CD4-positive, alpha-beta memory T cell (primary cell): ENCODE results near the gene MTFP1. TPM values are rescaled to one million over a fixed set of nuclear protein-coding genes. Genes with fewer than 3 reads are reported as not detected.

Experiments used
- CTCF ChIA-PET: fragments of 350-600 bp; sonication (Branson Sonifier 250); formaldehyde crosslinking; loops from one replicate; lab custom pipeline; 2021; ENCODE audit warnings: inconsistent platforms; ENCODE audit not compliant: partially characterized antibody; lab: Charles Lee
- POLR2A ChIA-PET: fragments of 350-600 bp; sonication (Branson Sonifier 250); formaldehyde crosslinking; loops from one replicate; lab custom pipeline; 2021; ENCODE audit not compliant: partially characterized antibody; lab: Charles Lee
- DNase-seq, 5 donors: peaks; one replicate each; pipeline versions ENCODE4 v3.0.0 to v3.0.0-alpha.2; 2020 to 2022; ENCODE audit warnings: mixed read lengths in 1 of 5
- H3K27ac ChIP-seq: one replicate; pipeline ENCODE4 v1.7.0; 2013; ENCODE audit warnings: low read depth, low read length
- H3K27me3 ChIP-seq: 2 replicates; pipeline ENCODE4 v1.7.0; 2013; ENCODE audit warnings: mild to moderate bottlenecking, low read length, moderate library complexity; ENCODE audit not compliant: insufficient read depth
- H3K36me3 ChIP-seq: 2 replicates; pipeline ENCODE4 v1.7.0; 2013; ENCODE audit warnings: mild to moderate bottlenecking, low read length, moderate library complexity; ENCODE audit not compliant: insufficient read depth
- H3K4me1 ChIP-seq: 2 replicates; pipeline ENCODE4 v1.7.0; 2013; ENCODE audit warnings: mild to moderate bottlenecking, low read length, moderate library complexity; ENCODE audit not compliant: insufficient read depth
- H3K4me3 ChIP-seq, 2 donors: one replicate each; pipeline ENCODE4 v1.7.0; 2013; ENCODE audit warnings: low read length in 2 of 2, mild to moderate bottlenecking in 1 of 2
- H3K9me3 ChIP-seq, 2 donors: one replicate each; pipeline ENCODE4 v1.7.0; 2013; ENCODE audit warnings: low read length in 2 of 2, control low read depth in 1 of 2; ENCODE audit not compliant: control insufficient read depth in 1 of 2
- H3K27ac Mint-ChIP-seq, 7 donors: one replicate each; pipeline ENCODE4 v1.8.0; 2020 to 2021; ENCODE audit warnings: mixed read lengths in 7 of 7, mild to moderate bottlenecking in 6 of 7, inconsistent platforms in 3 of 7, moderate library complexity in 3 of 7
- H3K27me3 Mint-ChIP-seq, 2 donors: one replicate each; pipeline ENCODE4 v1.8.0; 2020 to 2021; ENCODE audit warnings: mixed read lengths in 2 of 2
- H3K36me3 Mint-ChIP-seq, 2 donors: one replicate each; pipeline ENCODE4 v1.8.0; 2020 to 2021; ENCODE audit warnings: mixed read lengths in 2 of 2, inconsistent platforms in 1 of 2, mild to moderate bottlenecking in 1 of 2
- H3K4me1 Mint-ChIP-seq, 4 donors: one replicate each; pipeline ENCODE4 v1.8.0; 2020 to 2021; ENCODE audit warnings: mixed read lengths in 4 of 4, mild to moderate bottlenecking in 1 of 4
- H3K4me3 Mint-ChIP-seq, 8 donors: one replicate each; pipeline ENCODE4 v1.8.0; 2020 to 2021; ENCODE audit warnings: mixed read lengths in 8 of 8, mild to moderate bottlenecking in 7 of 8, moderate library complexity in 6 of 8, inconsistent platforms in 3 of 8
- H3K9me3 Mint-ChIP-seq, 8 donors: one replicate each; pipeline ENCODE4 v1.8.0; 2020 to 2021; ENCODE audit warnings: mixed read lengths in 8 of 8, mild to moderate bottlenecking in 5 of 8, inconsistent platforms in 3 of 8, moderate library complexity in 1 of 8
- intact Hi-C: fragments of 100-400 bp; cut with micrococcal nuclease; formaldehyde crosslinking; loops from one replicate; pipeline ENCODE4 v1.15.1; 2023
- polyA plus RNA-seq, 2 donors: library from polyadenylated mRNA; unstranded; fragments of 300-500 nt; fragmentation: Illumina TruSeq; gene quantifications; one replicate each; pipeline ENCODE4 v1.2.3, GENCODE V29; 2021
- total RNA-seq, 2 experiments: library from RNA; stranded (reverse); gene quantifications; one replicate each; pipeline ENCODE4 v1.2.3, GENCODE V29; 2021

The MTFP1 gene
- total and polyA plus RNA-seq, 4 experiments from 2014 or later = 13.5 to 47.4 (median 23.4) TPM

DNA sequence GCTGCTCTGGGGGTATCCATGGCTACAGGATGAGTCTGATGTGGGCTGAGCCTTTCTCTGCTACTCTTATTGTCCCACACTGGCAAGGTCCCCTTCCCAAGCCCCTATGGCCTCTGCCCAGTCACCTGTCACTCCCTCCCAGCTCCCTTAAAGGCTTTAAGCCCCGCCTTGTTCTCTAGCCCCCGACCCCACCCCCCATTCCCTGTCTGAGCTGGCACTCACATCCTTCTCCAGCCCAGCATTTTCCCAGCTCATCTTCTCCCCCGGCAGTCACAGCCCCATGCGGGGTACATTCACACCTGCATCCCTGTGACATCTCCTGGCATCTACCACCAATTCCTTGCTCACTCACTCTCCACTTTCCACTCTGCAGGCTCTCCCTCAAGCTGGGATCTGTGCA, 4.3 kb downstream of the MTFP1 start:
- Histone ChIP-seq H3K4me3 (no peak overlapping the region), H3K36me3 (no peaks in the 10 kb centered on the region), H3K4me1 (peaks cover 30% of the 10 kb centered on the region), H3K9me3 (no peaks in the 10 kb centered on the region), H3K27me3 (no peaks in the 10 kb centered on the region), H3K27ac (no peak overlapping the region)
- peaks cover 15 to 41% (median 26%) of the 10 kb centered on the region in 4 donors for H3K4me1 Mint-ChIP-seq
- DNase-seq = no peak
- H3K9me3 Mint-ChIP-seq = no peaks in the 10 kb centered on the region
- intact Hi-C loops = loop anchor here (10.0 kb wide), 1 partner anchor 665 kb away; the partner anchor contains the start of genes UQCR10 and ZMAT5
- peak overlapping the region in 4 of 7 donors; percentile 5 to 94 (median 89) for H3K27ac Mint-ChIP-seq
- H3K27me3 Mint-ChIP-seq = no peaks in the 10 kb centered on the region
- H3K4me3 Mint-ChIP-seq = peak overlapping the region in 1 of 8 donors; percentile 38
- CTCF ChIA-PET = no interaction called here
- POLR2A ChIA-PET = no interaction called here
- peaks cover 4 to 20% of the 10 kb centered on the region in 2 donors for H3K36me3 Mint-ChIP-seq

DNA sequence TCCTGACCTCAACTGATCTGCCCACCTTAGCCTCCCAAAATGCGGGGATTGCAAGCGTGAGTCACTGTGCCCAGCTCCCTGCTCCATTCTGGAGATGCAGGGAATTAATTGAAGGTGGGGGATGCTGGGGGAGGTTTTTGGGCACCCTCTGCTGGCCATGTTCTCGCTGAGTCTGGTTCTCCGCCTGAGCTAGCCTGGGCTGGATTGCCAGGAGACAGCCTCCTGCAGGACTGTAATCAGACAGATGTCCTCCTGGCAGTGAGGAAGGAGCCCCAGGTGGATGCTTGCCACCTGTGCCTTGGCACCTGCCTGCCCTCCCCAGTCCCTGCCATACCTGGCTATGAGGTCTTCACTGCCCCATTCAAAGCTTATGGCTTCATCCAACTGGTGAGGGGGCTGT, 5.4 kb downstream of the MTFP1 start:
- no peaks in the 10 kb centered on the region for H3K36me3 ChIP-seq
- ChIA-PET CTCF (interaction anchor here (0.8 to 1.0 kb wide), 2 partner anchors 14 to 40 kb away, joined by 3 to 4 read pairs; no protein-coding TSS in a partner anchor), POLR2A (interaction anchor here (9.7 kb wide), 1 partner anchor 7 kb away, joined by 126 read pairs; the partner anchor contains the start of gene MTFP1)
- Mint-ChIP-seq H3K4me3 (no peak overlapping the region), H3K4me1 (peaks cover 19 to 41% (median 28%) of the 10 kb centered on the region in 4 donors), H3K27me3 (no peaks in the 10 kb centered on the region), H3K9me3 (peaks cover 0 to 8% (median 6%) of the 10 kb centered on the region in 8 donors), H3K36me3 (peaks cover 11 to 25% of the 10 kb centered on the region in 2 donors), H3K27ac (peak overlapping the region in 4 of 7 donors; percentile 32 to 77 (median 64))
- no peaks in the 10 kb centered on the region for H3K9me3 ChIP-seq
- no peak for DNase-seq
- no peaks in the 10 kb centered on the region for H3K27me3 ChIP-seq
- H3K27ac ChIP-seq = no peak overlapping the region
- peaks cover 29% of the 10 kb centered on the region for H3K4me1 ChIP-seq
- H3K4me3 ChIP-seq = no peak overlapping the region
- intact Hi-C loops = no loop called here

DNA sequence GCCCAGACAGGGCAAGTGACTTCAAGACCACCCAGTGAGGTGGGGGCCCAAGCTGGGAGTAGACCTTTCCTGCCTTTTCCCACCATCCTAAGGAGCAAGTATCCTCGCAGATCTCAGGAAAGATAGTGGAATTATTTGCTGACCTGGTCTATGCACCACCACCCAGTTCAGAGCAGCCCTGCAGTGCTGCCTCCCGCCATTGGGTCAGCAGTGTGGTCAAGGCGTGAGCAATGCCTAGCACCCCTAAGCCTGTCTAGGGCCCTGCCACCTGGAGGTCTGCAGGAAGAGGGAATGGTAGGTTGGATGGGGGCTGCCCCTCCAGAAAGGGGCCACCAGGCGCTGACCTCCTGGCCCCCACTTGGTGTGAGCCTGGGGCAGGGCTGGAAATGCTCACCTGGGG, 6.5 kb downstream of the MTFP1 start:
- peaks cover 24% of the 10 kb centered on the region for H3K4me1 ChIP-seq
- Mint-ChIP-seq H3K4me1 (peaks cover 15 to 32% (median 21%) of the 10 kb centered on the region in 4 donors), H3K27ac (peak overlapping the region in 2 of 7 donors; percentile 59 to 63), H3K36me3 (peaks cover 14 to 17% of the 10 kb centered on the region in 2 donors), H3K27me3 (peaks cover 0 to 1% of the 10 kb centered on the region in 2 donors), H3K9me3 (peaks cover 0 to 12% (median 9%) of the 10 kb centered on the region in 8 donors), H3K4me3 (no peak overlapping the region)
- H3K4me3 ChIP-seq = no peak overlapping the region
- no peaks in the 10 kb centered on the region for H3K9me3 ChIP-seq
- H3K27me3 ChIP-seq = no peaks in the 10 kb centered on the region
- DNase-seq = no peak
- CTCF ChIA-PET = interaction anchor here (0.9 to 7.0 kb wide), 3 partner anchors 7 to 145 kb away, joined by 3 to 74 read pairs (median 3); partner anchors contain the start of gene MTFP1
- POLR2A ChIA-PET = interaction anchor here (9.7 kb wide), 1 partner anchor 8 kb away, joined by 126 read pairs; the partner anchor contains the start of gene MTFP1
- H3K36me3 ChIP-seq = no peaks in the 10 kb centered on the region
- H3K27ac ChIP-seq = no peak overlapping the region
- intact Hi-C loops = no loop called here

DNA sequence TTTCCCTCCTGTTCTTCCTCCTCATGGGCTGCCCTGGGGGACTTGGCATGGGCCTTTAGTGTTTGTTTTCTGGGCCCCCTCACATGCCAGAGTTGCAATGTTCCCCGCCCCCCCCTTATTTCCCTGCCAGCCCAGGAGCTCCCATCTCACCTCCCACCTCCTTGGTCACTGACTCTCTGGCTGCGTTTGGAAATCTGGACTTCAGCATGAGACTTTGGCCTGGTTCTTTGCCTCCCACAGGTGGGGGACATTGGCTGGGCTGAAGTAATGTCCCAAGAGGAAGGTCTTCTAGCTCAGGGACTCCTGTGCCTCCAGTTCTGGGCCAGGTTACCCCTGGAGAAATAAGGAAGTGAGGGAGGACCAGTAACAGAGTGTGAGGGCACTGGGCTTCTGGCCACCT, 7.0 kb downstream of the MTFP1 start:
- POLR2A ChIA-PET = interaction anchor here (9.7 kb wide), 1 partner anchor 8 kb away, joined by 126 read pairs; the partner anchor contains the start of gene MTFP1
- H3K27ac ChIP-seq = no peak overlapping the region
- intact Hi-C loops = no loop called here
- peaks cover 15 to 19% of the 10 kb centered on the region in 2 donors for H3K36me3 Mint-ChIP-seq
- H3K4me3 ChIP-seq = no peak overlapping the region
- no peaks in the 10 kb centered on the region for H3K27me3 ChIP-seq
- peaks cover 19% of the 10 kb centered on the region for H3K4me1 ChIP-seq
- no peaks in the 10 kb centered on the region for H3K9me3 ChIP-seq
- CTCF ChIA-PET = interaction anchor here (0.6 to 7.0 kb wide), 4 partner anchors 8 to 145 kb away, joined by 3 to 74 read pairs (median 3); partner anchors contain the start of gene MTFP1
- H3K36me3 ChIP-seq = no peaks in the 10 kb centered on the region
- H3K27me3 Mint-ChIP-seq = peaks cover 0 to 1% of the 10 kb centered on the region in 2 donors
- peaks cover 11 to 28% (median 18%) of the 10 kb centered on the region in 4 donors for H3K4me1 Mint-ChIP-seq
- no peak overlapping the region for H3K4me3 Mint-ChIP-seq
- H3K9me3 Mint-ChIP-seq = peaks cover 0 to 13% (median 9%) of the 10 kb centered on the region in 8 donors
- DNase-seq = no peak
- peak overlapping the region in 1 of 7 donors; percentile 100 for H3K27ac Mint-ChIP-seq

DNA sequence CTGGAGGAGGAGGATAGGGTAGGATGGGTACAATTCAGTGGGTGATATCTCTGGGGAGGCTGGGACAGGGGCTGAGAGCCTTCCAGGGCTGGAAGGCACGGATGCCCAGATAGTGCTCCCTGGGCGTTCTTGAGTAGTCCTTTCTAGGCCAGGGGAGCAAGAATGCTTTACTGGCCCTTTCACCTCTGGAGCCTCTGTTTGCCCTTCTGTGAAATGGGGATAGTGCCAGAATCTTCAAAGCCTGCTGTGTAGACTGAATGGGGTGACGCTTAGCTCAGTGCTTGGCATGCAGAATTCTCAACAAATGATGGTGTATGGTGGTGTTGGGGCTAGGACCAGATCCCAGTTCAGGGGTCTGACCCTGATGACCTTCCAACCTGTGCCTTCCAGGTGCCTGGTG, 7.7 kb downstream of the MTFP1 start:
- H3K27ac Mint-ChIP-seq = peak overlapping the region in 4 of 7 donors; percentile 58 to 100 (median 76)
- peaks cover 11 to 24% (median 18%) of the 10 kb centered on the region in 4 donors for H3K4me1 Mint-ChIP-seq
- no peak overlapping the region for H3K4me3 Mint-ChIP-seq
- no peaks in the 10 kb centered on the region for H3K36me3 ChIP-seq
- H3K36me3 Mint-ChIP-seq = peaks cover 15 to 17% of the 10 kb centered on the region in 2 donors
- H3K27me3 ChIP-seq = no peaks in the 10 kb centered on the region
- H3K9me3 ChIP-seq = no peaks in the 10 kb centered on the region
- ChIA-PET POLR2A (interaction anchor here (9.7 kb wide), 1 partner anchor 9 kb away, joined by 126 read pairs; the partner anchor contains the start of gene MTFP1), CTCF (interaction anchor here (0.6 to 7.0 kb wide), 3 partner anchors 8 to 145 kb away, joined by 3 to 74 read pairs (median 3); partner anchors contain the start of gene MTFP1)
- peaks cover 1% of the 10 kb centered on the region in 2 donors for H3K27me3 Mint-ChIP-seq
- peaks cover 19% of the 10 kb centered on the region for H3K4me1 ChIP-seq
- H3K27ac ChIP-seq = no peak overlapping the region
- intact Hi-C loops = no loop called here
- H3K4me3 ChIP-seq = no peak overlapping the region
- H3K9me3 Mint-ChIP-seq = peaks cover 0 to 13% (median 9%) of the 10 kb centered on the region in 8 donors
- DNase-seq = no peak

DNA sequence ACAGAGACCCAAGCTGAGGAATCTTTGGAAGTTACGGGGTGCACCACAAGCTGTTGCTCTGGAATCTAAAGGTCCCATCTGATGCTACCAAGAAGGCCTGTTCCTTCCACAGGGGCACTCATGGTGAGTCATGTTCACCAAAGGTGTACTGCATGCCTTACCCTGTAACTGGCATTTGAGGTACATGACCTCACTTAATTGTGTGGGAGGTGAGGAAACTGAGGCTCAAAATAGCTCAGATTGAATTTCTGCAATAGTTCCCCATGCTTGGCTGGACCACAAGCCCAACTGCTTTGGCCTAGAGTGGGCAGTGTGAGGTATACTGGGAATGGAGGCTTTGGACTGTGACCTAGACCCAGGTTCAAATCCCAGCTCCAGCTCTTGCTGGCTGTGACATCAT, 8.2 kb downstream of the MTFP1 start:
- DNase-seq = no peak
- no peak overlapping the region for H3K27ac ChIP-seq
- H3K4me1 ChIP-seq = peaks cover 19% of the 10 kb centered on the region
- intact Hi-C loops = no loop called here
- no peak overlapping the region for H3K4me3 ChIP-seq
- ChIA-PET CTCF (interaction anchor here (7.0 kb wide), 1 partner anchor 9 kb away, joined by 74 read pairs; the partner anchor contains the start of gene MTFP1), POLR2A (interaction anchor here (1.4 to 9.7 kb wide), 3 partner anchors 10 to 144 kb away, joined by 3 to 126 read pairs (median 4); partner anchors contain the start of genes CASTOR1 and MTFP1)
- H3K4me3 Mint-ChIP-seq = no peak overlapping the region
- H3K36me3 Mint-ChIP-seq = peaks cover 14 to 15% of the 10 kb centered on the region in 2 donors
- no peaks in the 10 kb centered on the region for H3K9me3 ChIP-seq
- no peaks in the 10 kb centered on the region for H3K36me3 ChIP-seq
- H3K27me3 ChIP-seq = peaks cover 5% of the 10 kb centered on the region
- H3K9me3 Mint-ChIP-seq = peaks cover 0 to 14% (median 10%) of the 10 kb centered on the region in 8 donors
- H3K4me1 Mint-ChIP-seq = peaks cover 11 to 29% (median 18%) of the 10 kb centered on the region in 4 donors
- H3K27me3 Mint-ChIP-seq = peaks cover 6% of the 10 kb centered on the region in 2 donors
- peak overlapping the region in 3 of 7 donors; percentile 100 for H3K27ac Mint-ChIP-seq

DNA sequence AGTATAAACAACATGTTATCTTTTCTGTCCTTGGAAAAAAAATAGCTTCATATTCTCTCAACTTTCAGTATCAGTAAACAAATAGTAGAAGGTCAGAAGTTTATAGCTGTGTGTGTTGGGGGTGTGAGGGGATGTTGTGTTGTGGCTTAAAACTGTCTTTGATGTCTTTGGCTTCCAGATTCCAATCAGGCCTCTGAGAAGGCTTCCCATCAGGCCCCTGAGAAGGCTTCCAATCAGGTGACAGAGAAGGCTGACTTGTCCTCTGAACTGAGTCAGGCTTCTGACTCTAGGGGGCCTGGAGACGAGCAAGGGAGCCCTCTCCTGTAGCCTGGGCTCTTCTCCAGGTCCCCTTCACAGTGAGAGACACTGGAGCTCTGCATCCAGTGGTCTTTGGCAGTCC, 9.3 kb downstream of the MTFP1 start:
- DNase-seq = peak in 3 of 5 donors; percentile 18 to 41 (median 37)
- peak overlapping the region in 4 of 8 donors; percentile 46 to 86 (median 77) for H3K4me3 Mint-ChIP-seq
- peaks cover 11 to 15% of the 10 kb centered on the region in 2 donors for H3K36me3 Mint-ChIP-seq

More for the DNA sequence above, 9.3 kb downstream of the MTFP1 start:
- H3K27ac Mint-ChIP-seq = peak overlapping the region; percentile 80 to 100 (median 100)
- peaks cover 19% of the 10 kb centered on the region for H3K4me1 ChIP-seq
- ChIA-PET POLR2A (interaction anchor here (1.4 to 9.7 kb wide), 3 partner anchors 10 to 145 kb away, joined by 3 to 126 read pairs (median 4); partner anchors contain the start of genes CASTOR1 and MTFP1), CTCF (interaction anchor here (2.5 to 7.0 kb wide), 2 partner anchors 10 kb away, joined by 11 to 74 read pairs; partner anchors contain the start of gene MTFP1)
- peaks cover 0 to 14% (median 10%) of the 10 kb centered on the region in 8 donors for H3K9me3 Mint-ChIP-seq
- H3K4me3 ChIP-seq = peak overlapping the region; percentile 20 to 38
- no peaks in the 10 kb centered on the region for H3K9me3 ChIP-seq
- H3K4me1 Mint-ChIP-seq = peaks cover 11 to 29% (median 18%) of the 10 kb centered on the region in 4 donors
- peak overlapping the region; percentile 91 for H3K27ac ChIP-seq
- H3K27me3 ChIP-seq = peaks cover 7% of the 10 kb centered on the region
- peaks cover 8 to 9% of the 10 kb centered on the region in 2 donors for H3K27me3 Mint-ChIP-seq
- intact Hi-C loops = loop anchor here (1.0 kb wide), 1 partner anchor 9 kb away; no protein-coding TSS in a partner anchor
- H3K36me3 ChIP-seq = no peaks in the 10 kb centered on the region
